Measurements from ENCODE around the gene TMEM212. TPM values are rescaled to one million over a fixed set of nuclear protein-coding genes. Genes with fewer than 3 reads are reported as not detected.

The TMEM212 gene
- total and polyA plus RNA-seq, 2 donors (not counting 1 experiment from before 2014, with no cell fraction given), result not detected

DNA sequence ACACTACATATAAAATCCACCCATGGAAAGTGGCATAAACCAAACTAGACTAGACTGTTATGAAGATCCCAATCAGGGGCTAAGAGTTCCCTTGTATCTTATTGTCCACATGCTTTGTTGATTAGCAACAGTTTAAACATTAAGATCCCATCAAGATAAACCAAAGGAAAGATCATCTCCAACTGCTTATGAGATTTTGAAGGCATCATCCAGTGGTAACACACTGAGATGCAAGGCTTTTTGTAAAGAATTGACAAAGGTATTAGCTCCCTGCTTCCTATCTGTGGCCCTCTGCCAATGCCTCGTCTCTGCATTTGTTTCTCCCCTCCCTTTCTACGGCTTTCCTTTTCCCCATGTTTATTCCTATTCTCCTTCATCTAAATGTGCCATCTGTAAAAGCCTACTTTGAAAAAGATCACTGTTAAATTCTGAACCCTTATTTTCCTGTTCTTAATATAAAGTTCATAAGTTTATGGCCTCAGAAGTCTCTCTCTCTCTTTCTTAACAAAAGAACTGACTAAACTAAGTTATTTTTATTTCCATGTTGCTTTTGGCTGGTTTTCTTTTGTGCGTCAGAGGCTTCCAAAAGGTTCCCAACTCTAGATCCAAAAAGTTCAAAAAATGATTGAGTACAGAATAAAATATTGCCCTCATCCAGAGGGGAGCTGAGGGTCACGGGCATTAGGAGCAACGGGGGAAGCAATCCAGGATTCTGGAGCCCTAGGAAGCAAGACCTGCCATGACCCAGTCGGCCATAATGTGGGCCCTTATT lies 38.3 kb upstream of the TMEM212 start:
- intact Hi-C loops (cut with micrococcal nuclease), result no loop called here
- Histone ChIP-seq H2AFZ (ENCODE audit: insufficient read depth, low read depth, low read length, poor library complexity, severe bottlenecking) (no peak overlapping the region), H3K27me3 (replicated peaks in 1 of 4; ENCODE audit: control extremely low read depth in 1 of 4, control insufficient read depth in 3 of 4, insufficient read depth in 4 of 4, low read length in 3 of 4) (peaks cover 0 to 7% (median 4%) of the 10 kb centered on the region in 4 experiments), H3K9me3 (ENCODE audit: control extremely low read depth in 1 of 3, control insufficient read depth in 2 of 3, insufficient read depth in 1 of 3, low read length in 2 of 3) (peaks cover 0 to 3% (median 0%) of the 10 kb centered on the region in 3 donors), H3K27ac (ENCODE audit: low read length in 2 of 2) (no peak overlapping the region), H4K20me1 (ENCODE audit: control insufficient read depth, insufficient read depth, low read length, poor library complexity, severe bottlenecking) (no peaks in the 10 kb centered on the region), H3K9ac (ENCODE audit: low read length) (no peak overlapping the region), H3K79me2 (ENCODE audit: control insufficient read depth, insufficient read depth, low read length) (no peaks in the 10 kb centered on the region), H3K4me1 (ENCODE audit: control insufficient read depth in 2 of 2, insufficient read depth in 2 of 2, low read length in 2 of 2) (peaks cover 5 to 8% of the 10 kb centered on the region in 2 donors), H3K36me3 (replicated peaks in 1 of 2; ENCODE audit: control extremely low read depth in 1 of 2, control insufficient read depth in 1 of 2, extremely low read depth in 1 of 2, insufficient read depth in 2 of 2, low read length in 1 of 2) (no peaks in the 10 kb centered on the region), H3K4me2 (replicated peaks; ENCODE audit: low read depth, low read length, poor library complexity, severe bottlenecking) (no peak overlapping the region), H3K4me3 (ENCODE audit: control extremely low read depth in 1 of 5, extremely low read depth in 1 of 5, insufficient read depth in 1 of 5, low read depth in 2 of 5, low read length in 4 of 5) (no peak overlapping the region)
- no peak overlapping the region for H3K4me3 Mint-ChIP-seq
- 62% methylated on average over 4 of the region's 6 CpGs for WGBS (ENCODE audit: insufficient coverage)
- ATAC-seq (ENCODE audit: low read depth) (no peak), DNase-seq (no peak)
- H3K9me3 Mint-ChIP-seq (ENCODE audit: insufficient read depth), result no peaks in the 10 kb centered on the region
- peaks cover 12% of the 10 kb centered on the region for H3K27me3 Mint-ChIP-seq
- TF ChIP-seq CTCF (IDR thresholded peaks at IDR 0.05) (no peak), EZH2 (IDR thresholded peaks at IDR 0.05; ENCODE audit: borderline replicate concordance, insufficient read depth, low read depth, low read length, poor library complexity, severe bottlenecking) (no peak)
- ChIA-PET POLR2A (no interaction called here), CTCF (no interaction called here)
- peaks cover 8% of the 10 kb centered on the region for H3K4me1 Mint-ChIP-seq
- no peak overlapping the region for H3K27ac Mint-ChIP-seq

- Mint-ChIP-seq H3K4me1 (peaks cover 12% of the 10 kb centered on the region), H3K9me3 (ENCODE audit: insufficient read depth) (no peaks in the 10 kb centered on the region), H3K4me3 (no peak overlapping the region), H3K27ac (no peak overlapping the region), H3K27me3 (peaks cover 15% of the 10 kb centered on the region)
- peaks cover 0 to 15% (median 9%) of the 10 kb centered on the region in 4 experiments for H3K27me3 ChIP-seq (replicated peaks in 1 of 4; ENCODE audit: control extremely low read depth in 1 of 4, control insufficient read depth in 3 of 4, insufficient read depth in 4 of 4, low read length in 3 of 4)
- peaks cover 11 to 16% of the 10 kb centered on the region in 2 donors for H3K4me1 ChIP-seq (ENCODE audit: control insufficient read depth in 2 of 2, insufficient read depth in 2 of 2, low read length in 2 of 2)
- no peak overlapping the region for H3K4me2 ChIP-seq (replicated peaks; ENCODE audit: low read depth, low read length, poor library complexity, severe bottlenecking)
- CTCF ChIA-PET, result no interaction called here
- H4K20me1 ChIP-seq (ENCODE audit: control insufficient read depth, insufficient read depth, low read length, poor library complexity, severe bottlenecking), result no peaks in the 10 kb centered on the region
- no peak overlapping the region for H3K27ac ChIP-seq (ENCODE audit: low read length in 2 of 2)
- intact Hi-C loops (cut with micrococcal nuclease), result no loop called here
- H3K9ac ChIP-seq (ENCODE audit: low read length), result no peak overlapping the region
- ATAC-seq (ENCODE audit: low read depth), result no peak
- no peak for DNase-seq
- no CpG with 5 or more reads among the region's 3 CpGs for WGBS (ENCODE audit: insufficient coverage)
- TF ChIP-seq EZH2 (IDR thresholded peaks at IDR 0.05; ENCODE audit: borderline replicate concordance, insufficient read depth, low read depth, low read length, poor library complexity, severe bottlenecking) (no peak), CTCF (IDR thresholded peaks at IDR 0.05) (no peak)
- no peak overlapping the region for H3K4me3 ChIP-seq (ENCODE audit: control extremely low read depth in 1 of 5, extremely low read depth in 1 of 5, insufficient read depth in 1 of 5, low read depth in 2 of 5, low read length in 4 of 5)
- no peaks in the 10 kb centered on the region for H3K79me2 ChIP-seq (ENCODE audit: control insufficient read depth, insufficient read depth, low read length)
- peaks cover 0 to 3% (median 0%) of the 10 kb centered on the region in 3 donors for H3K9me3 ChIP-seq (ENCODE audit: control extremely low read depth in 1 of 3, control insufficient read depth in 2 of 3, insufficient read depth in 1 of 3, low read length in 2 of 3)
- H3K36me3 ChIP-seq (replicated peaks in 1 of 2; ENCODE audit: control extremely low read depth in 1 of 2, control insufficient read depth in 1 of 2, extremely low read depth in 1 of 2, insufficient read depth in 2 of 2, low read length in 1 of 2), result no peaks in the 10 kb centered on the region
- POLR2A ChIA-PET, result no interaction called here
- H2AFZ ChIP-seq (ENCODE audit: insufficient read depth, low read depth, low read length, poor library complexity, severe bottlenecking), result no peak overlapping the region
Measured at GRCh38 chr3:171805687-171806086, 37.5 kb upstream of the TMEM212 start.
